Activated naive CD8-positive, alpha-beta T cell (primary cell): ENCODE measurements around the gene BABAM2.
A peak's percentile ranks its signal among the peaks of the same experiment; 100 is the strongest.
"Not testable (repeated sequence)": the region's sequence is repeated elsewhere in the genome, so short reads cannot be mapped to it uniquely, and the experiment has no call there.

Experiments
- H3K27ac Mint-ChIP-seq: one replicate; pipeline ENCODE4 v1.8.0; 2021; ENCODE audit warnings: mixed read lengths
- H3K27me3 Mint-ChIP-seq: one replicate; pipeline ENCODE4 v1.8.0; 2021; ENCODE audit warnings: mixed read lengths
- H3K36me3 Mint-ChIP-seq: one replicate; pipeline ENCODE4 v1.8.0; 2021; ENCODE audit warnings: mixed read lengths
- H3K4me1 Mint-ChIP-seq: one replicate; pipeline ENCODE4 v1.8.0; 2021; ENCODE audit warnings: low read depth, mixed read lengths
- H3K4me3 Mint-ChIP-seq: one replicate; pipeline ENCODE4 v1.8.0; 2021; ENCODE audit warnings: mild to moderate bottlenecking, mixed read lengths
- H3K9me3 Mint-ChIP-seq: one replicate; pipeline ENCODE4 v1.8.0; 2021; ENCODE audit warnings: low read depth, mixed read lengths

The BABAM2 gene

DNA sequence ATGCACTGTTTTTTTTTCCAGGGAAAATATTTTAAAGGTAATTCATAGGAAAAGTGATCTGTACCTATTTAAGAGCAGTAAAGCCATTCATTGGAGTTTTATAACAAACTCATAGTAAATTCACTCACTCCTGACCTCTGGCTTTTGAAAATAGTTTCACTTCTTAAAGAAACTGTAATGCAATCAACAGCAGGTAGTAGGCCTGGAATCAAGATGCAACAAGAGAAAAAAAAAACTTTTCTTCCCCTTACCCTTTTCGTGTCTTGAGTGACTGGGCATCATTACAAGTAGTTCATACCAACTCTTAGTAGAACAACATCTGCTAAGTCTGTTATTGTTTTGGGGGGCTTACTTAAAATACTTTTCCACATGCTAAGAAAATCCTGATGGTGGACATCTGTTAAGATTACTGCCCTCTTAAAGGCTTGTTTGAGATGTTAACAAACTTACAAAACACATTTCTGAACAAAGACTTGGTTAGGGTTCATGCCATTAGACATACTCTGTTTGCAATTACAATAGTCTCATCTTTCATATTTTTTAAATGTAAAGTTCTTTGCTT, 338.0 kb downstream of the BABAM2 start:
- H3K27me3 Mint-ChIP-seq: no peaks in the 10 kb centered on the region
- H3K9me3 Mint-ChIP-seq: no peaks in the 10 kb centered on the region

DNA sequence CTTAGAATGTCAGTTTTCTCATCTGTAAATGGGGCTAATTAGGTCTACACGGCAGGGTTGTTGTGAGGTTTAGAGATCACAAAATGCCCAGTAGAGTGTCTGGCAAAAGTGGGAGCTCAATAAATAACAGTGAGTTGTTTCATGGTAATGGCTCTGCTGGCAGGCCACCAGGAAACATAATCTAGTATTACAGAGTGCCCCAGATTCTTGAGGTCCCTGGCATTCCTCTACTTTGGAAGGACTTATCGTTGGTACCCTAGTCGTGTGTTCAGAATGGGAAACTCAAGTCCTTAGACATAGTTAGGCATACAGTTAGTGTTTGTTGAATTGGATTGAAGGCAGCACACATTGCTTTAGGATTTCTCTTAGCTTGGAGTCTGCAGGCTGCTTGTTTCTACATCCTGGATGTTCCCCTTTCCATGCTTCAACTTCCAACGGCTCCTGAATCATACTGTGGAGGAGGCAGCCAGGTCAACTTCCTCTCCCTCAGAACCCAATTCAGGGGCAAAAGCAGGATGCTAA, 340.6 kb downstream of the BABAM2 start:
- H3K9me3 Mint-ChIP-seq: no peaks in the 10 kb centered on the region
- no peak overlapping the region for H3K27ac Mint-ChIP-seq
- H3K36me3 Mint-ChIP-seq: peaks cover 11% of the 10 kb centered on the region
- no peaks in the 10 kb centered on the region for H3K4me1 Mint-ChIP-seq
- no peaks in the 10 kb centered on the region for H3K27me3 Mint-ChIP-seq
- H3K4me3 Mint-ChIP-seq: no peak overlapping the region

More for the DNA sequence above, 338.0 kb downstream of the BABAM2 start:
- Mint-ChIP-seq H3K4me1 (no peaks in the 10 kb centered on the region), H3K4me3 (no peak overlapping the region), H3K36me3 (peaks cover 5% of the 10 kb centered on the region), H3K27ac (no peak overlapping the region)

DNA sequence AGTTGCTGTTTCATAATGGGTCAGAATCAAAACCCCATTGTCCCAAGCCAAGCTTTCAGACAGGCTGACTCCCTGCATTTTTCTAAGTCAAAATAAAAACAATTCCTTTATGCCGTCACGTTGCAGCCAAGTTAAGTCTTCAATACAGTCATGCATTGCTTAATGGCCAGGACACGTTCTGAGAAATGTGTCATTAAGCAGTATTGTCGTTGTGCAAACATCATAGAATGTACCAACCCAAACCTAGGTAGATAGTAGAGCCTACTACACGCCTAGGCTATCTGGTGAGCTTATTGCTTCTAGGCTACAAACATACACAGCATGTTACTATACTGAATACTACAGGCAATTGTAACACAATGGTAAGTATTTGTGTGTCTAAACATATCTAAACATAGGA, 341.8 kb downstream of the BABAM2 start:
- H3K36me3 Mint-ChIP-seq: peaks cover 14% of the 10 kb centered on the region
- H3K27ac Mint-ChIP-seq: no peak overlapping the region
- no peak overlapping the region for H3K4me3 Mint-ChIP-seq
- H3K27me3 Mint-ChIP-seq: no peaks in the 10 kb centered on the region
- H3K4me1 Mint-ChIP-seq: no peaks in the 10 kb centered on the region
- H3K9me3 Mint-ChIP-seq: no peaks in the 10 kb centered on the region

DNA sequence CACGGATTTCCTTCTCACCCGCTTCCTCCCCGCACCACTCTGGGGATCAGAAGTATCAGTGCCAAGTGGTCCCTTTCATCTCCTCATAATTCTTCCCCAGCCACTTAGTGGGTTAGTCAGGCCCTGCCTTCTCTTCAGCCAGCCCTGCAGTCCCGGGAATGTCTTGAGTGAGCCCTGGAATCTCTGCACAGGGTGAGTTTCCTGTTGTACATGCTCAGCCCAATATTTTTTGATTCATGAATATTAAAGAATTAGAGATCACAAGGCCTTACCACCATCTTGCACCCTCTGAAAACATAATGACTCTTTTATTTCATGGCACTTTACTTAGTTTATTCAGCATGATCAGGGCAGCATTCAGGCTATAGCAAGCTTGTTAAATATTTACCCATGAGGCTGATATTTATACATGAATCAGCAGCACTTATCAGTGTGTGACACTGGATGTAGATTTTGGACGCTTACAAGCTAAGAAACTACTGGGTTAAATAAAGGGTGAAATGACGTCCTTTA, 342.7 kb downstream of the BABAM2 start:
- Mint-ChIP-seq H3K4me3 (no peak overlapping the region), H3K27me3 (no peaks in the 10 kb centered on the region), H3K9me3 (no peaks in the 10 kb centered on the region), H3K4me1 (no peaks in the 10 kb centered on the region), H3K27ac (no peak overlapping the region), H3K36me3 (peaks cover 16% of the 10 kb centered on the region)

DNA sequence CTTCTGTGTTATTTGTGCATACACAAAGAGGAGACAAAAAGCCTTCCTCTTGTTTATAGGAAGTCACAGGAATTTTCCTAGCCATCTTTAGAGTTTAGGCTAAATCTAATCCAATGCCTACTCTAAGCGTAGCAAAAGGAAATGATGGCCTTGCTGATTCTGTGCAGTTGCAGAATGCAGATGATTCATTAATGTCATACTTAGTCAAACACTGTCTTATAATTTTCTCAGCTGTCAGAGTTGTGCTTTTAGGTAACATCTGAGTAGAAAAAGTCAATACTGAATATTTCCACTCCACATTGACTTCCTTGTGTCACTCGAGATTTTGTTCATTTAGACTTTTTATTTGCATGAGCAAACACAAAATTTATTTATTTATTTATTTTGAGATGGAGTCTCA, 344.3 kb downstream of the BABAM2 start:
- no peaks in the 10 kb centered on the region for H3K27me3 Mint-ChIP-seq
- no peak overlapping the region for H3K4me3 Mint-ChIP-seq
- H3K4me1 Mint-ChIP-seq: peaks cover 2% of the 10 kb centered on the region
- H3K9me3 Mint-ChIP-seq: no peaks in the 10 kb centered on the region
- peaks cover 16% of the 10 kb centered on the region for H3K36me3 Mint-ChIP-seq
- no peak overlapping the region for H3K27ac Mint-ChIP-seq

DNA sequence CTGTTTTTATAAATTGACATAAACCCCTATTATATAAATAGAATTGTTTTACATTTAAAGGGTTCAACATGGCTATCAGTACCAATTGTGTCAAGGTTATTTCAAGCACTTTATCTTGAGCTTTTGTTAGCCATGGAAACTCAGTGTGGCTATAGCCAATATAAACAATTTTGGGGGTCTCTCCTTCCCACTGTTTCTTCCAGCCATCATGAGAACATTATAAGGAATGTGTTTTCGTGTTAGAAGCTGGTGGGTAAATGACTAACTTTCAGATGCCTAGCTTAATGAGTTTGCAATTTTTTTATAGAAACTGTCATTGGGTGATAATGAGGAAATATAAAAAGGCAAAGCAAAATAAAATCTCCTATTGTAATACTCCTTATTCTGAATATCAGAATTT, 348.7 kb downstream of the BABAM2 start:
- H3K4me1 Mint-ChIP-seq: peaks cover 2% of the 10 kb centered on the region

DNA sequence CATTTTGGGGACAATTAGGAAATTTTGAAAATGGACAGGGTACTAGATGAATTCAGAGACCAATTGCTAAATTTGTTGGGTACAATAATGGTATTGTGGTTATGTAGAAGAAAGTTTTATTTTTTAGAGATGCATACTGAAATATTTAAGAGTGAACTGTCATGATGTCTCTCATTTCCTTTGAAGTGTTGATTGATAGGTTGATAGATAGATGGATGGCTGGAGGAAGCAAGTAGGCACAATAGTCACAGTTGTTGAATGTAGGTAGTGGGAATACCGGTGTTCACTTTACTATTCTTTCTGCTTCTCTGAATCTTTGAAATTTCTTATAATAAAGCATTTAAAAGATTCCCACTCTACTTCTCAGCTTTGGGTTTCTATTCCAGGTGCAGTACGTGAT, 350.4 kb downstream of the BABAM2 start:
- Mint-ChIP-seq H3K27me3 (no peaks in the 10 kb centered on the region), H3K36me3 (peaks cover 15% of the 10 kb centered on the region), H3K4me3 (no peak overlapping the region), H3K9me3 (no peaks in the 10 kb centered on the region), H3K27ac (no peak overlapping the region), H3K4me1 (peaks cover 2% of the 10 kb centered on the region)

More for the DNA sequence above, 348.7 kb downstream of the BABAM2 start:
- no peak overlapping the region for H3K4me3 Mint-ChIP-seq
- no peaks in the 10 kb centered on the region for H3K27me3 Mint-ChIP-seq
- H3K36me3 Mint-ChIP-seq: peaks cover 11% of the 10 kb centered on the region
- no peaks in the 10 kb centered on the region for H3K9me3 Mint-ChIP-seq
- H3K27ac Mint-ChIP-seq: no peak overlapping the region

DNA sequence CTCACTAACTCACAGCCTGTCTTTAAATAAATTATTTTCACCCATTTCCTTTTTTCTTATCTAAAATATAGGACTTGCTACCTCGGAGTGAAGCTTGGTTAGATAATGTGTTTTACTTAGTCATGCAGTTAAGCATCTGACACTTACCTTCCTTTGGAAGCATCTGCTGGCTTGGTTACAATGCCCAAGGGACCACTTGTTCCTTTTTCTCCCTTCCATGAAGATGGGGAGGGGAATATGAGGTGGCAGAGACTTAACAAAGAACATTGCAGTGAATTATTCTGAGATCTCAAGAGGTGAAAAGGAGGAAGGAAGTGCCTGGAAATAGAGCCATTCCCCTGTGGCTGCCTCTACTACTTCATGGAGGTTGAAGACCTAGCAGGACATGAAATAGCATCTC, 356.8 kb downstream of the BABAM2 start:
- H3K4me3 Mint-ChIP-seq: no peak overlapping the region
- peaks cover 25% of the 10 kb centered on the region for H3K4me1 Mint-ChIP-seq
- H3K9me3 Mint-ChIP-seq: no peaks in the 10 kb centered on the region
- no peaks in the 10 kb centered on the region for H3K27me3 Mint-ChIP-seq
- peaks cover 5% of the 10 kb centered on the region for H3K36me3 Mint-ChIP-seq
- peak overlapping the region; percentile 35 for H3K27ac Mint-ChIP-seq

DNA sequence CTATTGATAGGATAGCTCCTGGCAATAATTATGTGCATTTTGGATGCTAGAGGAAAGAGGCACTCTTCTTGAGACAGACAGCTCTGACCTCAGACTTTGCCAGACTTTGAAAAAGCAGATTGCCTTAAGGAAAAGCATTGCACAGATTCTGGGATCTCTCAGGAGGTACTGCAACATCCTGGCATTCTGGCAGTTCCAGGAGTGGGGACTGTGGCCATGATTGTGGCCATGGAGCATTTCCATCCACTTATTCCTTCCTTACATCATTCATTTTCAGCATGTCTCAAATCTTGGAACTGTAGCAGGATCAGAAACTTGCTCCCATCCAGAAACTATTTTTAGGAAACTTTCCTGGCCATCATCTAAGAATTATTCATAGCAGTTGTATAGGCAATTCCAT, 357.2 kb downstream of the BABAM2 start:
- Mint-ChIP-seq H3K27me3 (no peaks in the 10 kb centered on the region), H3K9me3 (no peaks in the 10 kb centered on the region), H3K4me1 (peaks cover 29% of the 10 kb centered on the region), H3K4me3 (no peak overlapping the region), H3K36me3 (peaks cover 5% of the 10 kb centered on the region), H3K27ac (peak overlapping the region; percentile 51)

DNA sequence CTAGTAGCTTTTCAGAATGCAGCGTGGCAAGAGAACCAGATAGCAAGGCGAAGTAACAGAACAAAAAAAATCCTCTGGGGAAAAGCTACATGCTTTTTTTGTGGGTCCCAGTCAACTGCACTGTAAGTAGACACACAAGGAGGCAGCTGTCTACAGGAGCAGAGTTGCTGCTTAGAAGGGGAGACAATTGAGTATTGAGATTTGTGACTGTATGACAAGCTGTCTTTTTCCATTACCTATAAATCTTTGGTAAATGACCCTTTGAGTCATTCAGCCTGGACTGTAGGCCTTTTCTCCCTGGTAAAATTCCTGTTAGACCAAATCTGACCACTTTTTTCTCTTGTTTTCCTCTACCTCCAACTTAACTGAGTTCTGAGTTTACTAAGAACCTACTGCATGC, 358.0 kb downstream of the BABAM2 start:
- Mint-ChIP-seq H3K27me3 (no peaks in the 10 kb centered on the region), H3K27ac (no peak overlapping the region), H3K4me3 (no peak overlapping the region), H3K36me3 (peaks cover 7% of the 10 kb centered on the region), H3K4me1 (peaks cover 34% of the 10 kb centered on the region), H3K9me3 (no peaks in the 10 kb centered on the region)

DNA sequence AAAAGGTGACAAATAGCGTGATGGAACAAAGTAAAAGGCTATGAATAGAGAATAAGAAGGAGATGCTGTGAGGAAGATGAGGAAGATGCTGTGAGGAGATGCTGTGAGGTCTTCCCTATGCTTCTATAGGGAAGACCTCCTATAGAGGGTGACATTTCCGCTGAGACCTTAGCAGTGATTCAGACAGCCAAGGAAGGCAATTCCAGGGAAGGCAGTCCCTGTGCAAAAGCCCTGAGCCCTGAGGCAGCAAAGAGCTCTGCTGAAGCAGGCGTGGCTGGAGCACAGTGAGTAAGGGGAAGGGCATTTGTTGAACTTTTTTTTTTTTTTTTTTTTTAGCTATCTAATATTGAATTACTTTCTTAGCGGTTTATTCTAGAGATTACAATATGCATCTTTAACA, 359.5 kb downstream of the BABAM2 start:
- Mint-ChIP-seq H3K27me3 (no peaks in the 10 kb centered on the region), H3K27ac (no peak overlapping the region), H3K9me3 (no peaks in the 10 kb centered on the region), H3K36me3 (peaks cover 9% of the 10 kb centered on the region), H3K4me3 (no peak overlapping the region), H3K4me1 (peaks cover 34% of the 10 kb centered on the region)

DNA sequence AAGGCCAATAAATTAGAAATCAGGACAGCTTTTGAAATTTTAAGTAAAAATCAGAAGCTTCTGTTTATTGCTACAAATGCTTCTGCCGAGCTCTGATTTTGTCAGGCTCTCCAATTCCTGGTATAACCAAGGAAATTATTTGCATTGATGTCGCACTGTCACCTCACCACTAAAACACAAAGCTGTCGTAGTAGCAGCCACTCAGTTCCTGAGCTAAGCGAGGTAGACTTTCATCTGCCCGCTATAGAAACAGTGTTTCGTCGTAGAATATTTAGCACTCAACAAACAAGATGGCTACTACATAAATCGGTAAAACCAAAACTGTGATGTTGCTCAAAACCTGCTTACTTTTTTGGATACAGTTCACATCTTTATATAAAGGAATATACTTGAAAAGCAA, 360.8 kb downstream of the BABAM2 start:
- Mint-ChIP-seq H3K4me3 (peak overlapping the region; percentile 56), H3K4me1 (peaks cover 32% of the 10 kb centered on the region)

DNA sequence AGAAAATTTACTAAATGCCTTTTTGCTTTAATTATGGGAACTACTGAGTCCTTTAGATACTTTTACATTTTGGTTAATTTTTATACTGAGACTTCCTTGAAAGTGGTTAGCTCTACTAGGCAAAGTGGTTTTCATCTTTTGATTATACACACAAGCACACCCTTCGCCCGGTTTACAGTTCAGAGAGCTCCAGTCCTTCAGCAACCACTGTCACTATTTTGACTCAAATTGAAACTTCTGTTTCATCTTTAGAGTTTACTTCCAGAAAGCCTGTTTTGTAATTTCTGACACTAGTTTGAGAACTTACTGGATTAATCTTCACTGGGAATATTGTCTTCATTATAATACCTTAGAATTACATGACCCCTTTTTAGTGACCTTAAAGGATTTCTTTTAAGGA, 361.8 kb downstream of the BABAM2 start:
- no peaks in the 10 kb centered on the region for H3K9me3 Mint-ChIP-seq
- H3K4me3 Mint-ChIP-seq: no peak overlapping the region
- H3K4me1 Mint-ChIP-seq: peaks cover 23% of the 10 kb centered on the region
- H3K27me3 Mint-ChIP-seq: no peaks in the 10 kb centered on the region
- no peak overlapping the region for H3K27ac Mint-ChIP-seq
- H3K36me3 Mint-ChIP-seq: peaks cover 9% of the 10 kb centered on the region

More for the DNA sequence above, 360.8 kb downstream of the BABAM2 start:
- Mint-ChIP-seq H3K9me3 (no peaks in the 10 kb centered on the region), H3K27ac (peak overlapping the region; percentile 28), H3K27me3 (no peaks in the 10 kb centered on the region), H3K36me3 (peaks cover 5% of the 10 kb centered on the region)

DNA sequence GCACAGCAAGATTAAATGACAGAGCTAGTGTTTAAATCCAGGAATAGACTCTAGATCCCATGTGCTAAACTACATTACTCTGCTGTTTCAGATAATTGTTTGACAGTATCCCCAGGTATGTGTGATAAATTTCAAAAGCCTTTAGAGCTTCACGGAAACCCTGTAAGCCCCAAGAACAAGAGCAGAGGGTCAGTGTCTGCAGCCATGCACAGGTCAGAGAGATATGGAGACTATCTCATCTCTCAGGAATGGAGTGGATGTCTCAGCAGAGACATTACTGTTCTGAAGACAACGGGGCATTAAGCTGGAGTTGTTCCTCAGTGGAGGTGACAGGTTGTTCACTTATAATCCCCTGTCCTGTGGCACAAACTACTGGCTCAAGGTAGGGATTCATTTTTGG, 363.0 kb downstream of the BABAM2 start:
- no peaks in the 10 kb centered on the region for H3K9me3 Mint-ChIP-seq
- no peak overlapping the region for H3K27ac Mint-ChIP-seq
- H3K36me3 Mint-ChIP-seq: peaks cover 11% of the 10 kb centered on the region
- no peak overlapping the region for H3K4me3 Mint-ChIP-seq
- peaks cover 22% of the 10 kb centered on the region for H3K4me1 Mint-ChIP-seq
- no peaks in the 10 kb centered on the region for H3K27me3 Mint-ChIP-seq

DNA sequence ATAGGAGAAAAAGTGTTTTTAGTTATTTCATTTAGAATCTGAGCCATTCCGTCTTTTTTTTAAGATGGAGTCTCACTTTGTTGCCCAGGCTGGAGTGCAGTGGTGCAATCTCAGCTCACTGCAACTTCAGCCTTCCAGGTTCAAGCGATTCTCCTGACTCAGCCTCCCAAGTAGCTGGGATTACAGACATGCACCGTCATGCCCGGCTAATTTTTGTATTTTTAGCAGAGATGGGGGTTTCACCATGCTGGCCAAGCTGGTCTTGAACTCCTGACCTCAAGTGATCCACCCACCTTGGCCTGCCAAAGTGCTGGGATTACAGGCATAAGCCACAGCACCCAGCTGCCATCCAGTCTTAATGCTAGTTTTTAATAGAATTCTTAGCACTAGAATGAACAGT, 364.7 kb downstream of the BABAM2 start:
- H3K4me1 Mint-ChIP-seq: peaks cover 22% of the 10 kb centered on the region
- H3K9me3 Mint-ChIP-seq, H3K4me3 Mint-ChIP-seq, H3K27me3 Mint-ChIP-seq, H3K27ac Mint-ChIP-seq: not testable (repeated sequence)
- peaks cover 11% of the 10 kb centered on the region for H3K36me3 Mint-ChIP-seq

DNA sequence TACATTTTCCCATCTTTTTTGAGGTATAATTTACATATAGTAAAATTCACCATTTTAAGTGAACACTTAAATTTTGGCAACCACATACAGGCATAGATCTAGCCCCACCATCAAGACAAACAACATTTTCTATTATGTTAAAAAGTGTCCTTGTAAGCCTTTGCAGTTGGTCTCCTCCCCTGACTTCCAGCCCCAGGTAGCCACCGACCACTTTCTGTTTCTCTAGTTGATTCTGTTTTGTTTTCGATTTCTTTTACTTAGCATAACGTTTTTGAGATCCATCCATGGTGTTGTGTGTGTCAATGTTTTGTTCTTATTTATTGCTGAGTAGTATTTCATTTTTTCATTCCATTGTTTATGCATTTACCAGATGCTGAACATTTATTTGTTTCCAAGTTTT, 366.7 kb downstream of the BABAM2 start:
- no peaks in the 10 kb centered on the region for H3K9me3 Mint-ChIP-seq
- peaks cover 11% of the 10 kb centered on the region for H3K4me1 Mint-ChIP-seq
- no peak overlapping the region for H3K4me3 Mint-ChIP-seq
- H3K27ac Mint-ChIP-seq: no peak overlapping the region
- peaks cover 15% of the 10 kb centered on the region for H3K36me3 Mint-ChIP-seq
- H3K27me3 Mint-ChIP-seq: no peaks in the 10 kb centered on the region
